ENCODE data around the gene SHC2.

DNA sequence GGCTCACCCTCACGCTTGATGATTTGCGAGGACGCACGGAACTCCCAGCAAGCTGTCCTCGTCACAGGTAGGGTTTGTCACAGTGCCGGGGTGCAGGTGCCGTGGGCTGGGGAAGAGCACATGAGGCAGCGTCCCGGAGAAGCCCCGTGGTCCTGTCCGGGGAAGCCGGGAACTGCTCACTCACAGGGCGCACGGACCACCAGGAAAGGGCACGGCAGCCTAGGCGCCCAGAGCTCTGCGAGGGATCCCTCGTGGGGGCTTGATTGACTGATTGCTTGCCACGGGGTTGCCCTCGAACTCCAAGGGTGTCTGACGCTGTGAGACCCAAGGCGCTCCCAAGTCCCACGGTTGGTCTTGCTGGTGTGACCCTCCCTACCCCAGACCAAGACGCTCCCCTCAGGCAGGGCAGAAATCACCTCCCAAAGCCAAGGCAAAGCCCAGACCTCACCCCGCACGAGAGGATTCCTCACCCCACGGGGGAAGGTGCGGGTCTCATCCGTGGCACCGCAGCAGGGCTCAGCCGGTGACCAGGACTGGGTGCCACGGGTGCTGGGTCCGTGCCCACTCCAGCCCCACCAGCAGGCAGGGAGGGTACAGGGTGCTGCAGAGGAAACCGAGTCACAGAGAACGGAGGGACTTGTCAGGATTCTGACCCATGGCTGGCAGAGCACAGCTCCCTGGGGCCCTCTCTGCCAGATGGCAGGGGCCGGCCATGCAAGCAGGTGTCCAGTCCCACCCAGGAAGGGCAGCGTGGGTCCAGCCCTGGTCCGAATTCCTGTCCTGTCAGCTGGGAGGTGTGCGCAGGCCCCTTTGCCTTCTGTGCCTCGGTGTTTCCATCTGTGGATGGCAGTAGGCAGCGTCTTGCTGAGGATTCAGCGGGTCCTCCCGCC lies 59.6 kb downstream of the SHC2 start:
- TF ChIP-seq, protein P1, sequence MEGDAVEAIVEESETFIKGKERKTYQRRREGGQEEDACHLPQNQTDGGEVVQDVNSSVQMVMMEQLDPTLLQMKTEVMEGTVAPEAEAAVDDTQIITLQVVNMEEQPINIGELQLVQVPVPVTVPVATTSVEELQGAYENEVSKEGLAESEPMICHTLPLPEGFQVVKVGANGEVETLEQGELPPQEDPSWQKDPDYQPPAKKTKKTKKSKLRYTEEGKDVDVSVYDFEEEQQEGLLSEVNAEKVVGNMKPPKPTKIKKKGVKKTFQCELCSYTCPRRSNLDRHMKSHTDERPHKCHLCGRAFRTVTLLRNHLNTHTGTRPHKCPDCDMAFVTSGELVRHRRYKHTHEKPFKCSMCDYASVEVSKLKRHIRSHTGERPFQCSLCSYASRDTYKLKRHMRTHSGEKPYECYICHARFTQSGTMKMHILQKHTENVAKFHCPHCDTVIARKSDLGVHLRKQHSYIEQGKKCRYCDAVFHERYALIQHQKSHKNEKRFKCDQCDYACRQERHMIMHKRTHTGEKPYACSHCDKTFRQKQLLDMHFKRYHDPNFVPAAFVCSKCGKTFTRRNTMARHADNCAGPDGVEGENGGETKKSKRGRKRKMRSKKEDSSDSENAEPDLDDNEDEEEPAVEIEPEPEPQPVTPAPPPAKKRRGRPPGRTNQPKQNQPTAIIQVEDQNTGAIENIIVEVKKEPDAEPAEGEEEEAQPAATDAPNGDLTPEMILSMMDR (IDR thresholded peaks at IDR 0.05; ENCODE audit: poor library complexity), result no peak
- TF ChIP-seq EZH2 (IDR thresholded peaks at IDR 0.05; ENCODE audit: borderline replicate concordance), result no peak

Data from hepatocyte (in vitro differentiated cells).